ENCODE results near the gene SV2A.
A peak's percentile ranks its signal among the peaks of the same experiment; 100 is the strongest.
"Not testable (repeated sequence)": the region's sequence is repeated elsewhere in the genome, so short reads cannot be mapped to it uniquely, and the experiment has no call there.

Gene SV2A

DNA sequence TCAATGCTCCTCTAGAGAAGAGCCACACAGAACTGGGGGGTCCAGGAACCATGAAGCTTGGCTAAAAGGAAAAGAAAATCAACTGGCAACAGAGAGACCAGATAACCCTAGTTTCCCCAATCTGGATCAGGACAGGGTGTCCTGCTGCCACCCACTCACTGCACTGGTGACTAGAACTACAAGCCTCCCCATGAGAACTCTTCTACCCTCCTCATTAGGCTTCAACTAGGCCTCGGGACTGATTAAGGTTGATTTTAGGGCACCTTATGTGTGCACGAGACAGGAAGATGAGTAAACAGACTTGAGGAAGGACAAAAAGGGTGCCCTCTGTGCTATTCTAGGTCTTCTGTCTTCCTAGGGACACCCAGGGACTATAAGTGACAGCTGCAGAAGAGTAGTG is 12.2 kb upstream of the SV2A start:
- DNase-seq (ENCODE audit: low read depth): no peak

DNA sequence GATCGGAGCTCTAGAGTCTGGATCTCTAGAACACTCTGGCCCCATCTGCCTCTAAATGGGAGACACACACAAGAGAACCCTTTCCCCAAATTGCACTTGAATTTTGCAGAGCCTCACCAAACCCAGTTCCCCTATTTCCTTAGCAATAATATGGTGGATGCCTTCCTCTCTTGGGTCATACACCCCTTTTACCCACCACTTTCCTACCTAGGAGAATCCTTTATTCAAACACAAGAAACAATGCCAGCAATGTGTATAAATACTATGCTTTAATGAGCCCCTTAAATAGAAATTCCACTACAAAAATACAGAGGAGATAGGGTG is 10.7 kb upstream of the SV2A start:
- DNase-seq (ENCODE audit: low read depth): no peak

DNA sequence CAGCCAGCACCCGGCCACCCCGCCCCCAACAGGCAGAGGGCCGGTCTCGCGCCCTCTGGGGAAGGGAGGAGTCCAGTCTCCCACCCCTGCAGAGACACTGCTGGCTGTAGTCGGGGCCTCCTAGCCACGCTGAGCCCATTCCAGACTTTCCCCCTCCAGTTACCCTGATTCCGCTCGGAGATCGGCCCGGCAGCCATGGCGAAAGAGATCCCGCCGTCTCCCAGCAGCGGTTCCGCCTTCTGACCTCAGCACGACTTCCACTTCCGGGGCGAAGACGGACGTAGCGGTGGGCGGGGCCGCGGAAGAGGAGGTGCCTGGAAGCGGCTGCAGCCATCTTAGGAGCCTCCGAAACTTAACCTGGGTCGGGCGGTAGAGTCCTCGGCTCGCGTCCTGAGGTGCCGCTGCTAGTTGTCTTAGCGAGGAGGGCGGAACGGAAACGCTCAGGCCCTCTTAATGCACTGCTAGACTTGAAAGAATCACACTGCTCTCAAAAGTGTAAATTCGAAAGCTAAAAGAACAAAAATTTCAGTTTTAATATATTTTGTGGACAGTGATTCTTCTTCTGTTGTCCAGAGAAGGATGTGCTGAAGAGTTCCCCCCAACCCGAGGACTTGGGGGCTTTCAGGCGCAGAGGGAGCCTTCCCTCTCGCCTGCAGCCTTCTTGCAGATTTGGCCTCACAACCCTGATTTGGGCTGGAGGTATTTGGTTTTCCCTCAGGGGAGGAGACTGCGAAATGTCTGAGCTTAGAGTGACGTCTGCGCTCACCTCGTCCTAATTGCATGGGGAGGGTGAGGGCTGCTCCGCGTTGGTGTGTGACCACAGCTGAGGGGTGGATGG is 10.1 kb upstream of the SV2A start, which contains the start of gene SF3B4:
Gene SF3B4, minus strand, starts transcription at position 241 of the 838 bp plus-strand sequence. Its CDS starts 44 bp downstream, at position 197.
- DNase-seq (ENCODE audit: low read depth): peak; percentile 91

DNA sequence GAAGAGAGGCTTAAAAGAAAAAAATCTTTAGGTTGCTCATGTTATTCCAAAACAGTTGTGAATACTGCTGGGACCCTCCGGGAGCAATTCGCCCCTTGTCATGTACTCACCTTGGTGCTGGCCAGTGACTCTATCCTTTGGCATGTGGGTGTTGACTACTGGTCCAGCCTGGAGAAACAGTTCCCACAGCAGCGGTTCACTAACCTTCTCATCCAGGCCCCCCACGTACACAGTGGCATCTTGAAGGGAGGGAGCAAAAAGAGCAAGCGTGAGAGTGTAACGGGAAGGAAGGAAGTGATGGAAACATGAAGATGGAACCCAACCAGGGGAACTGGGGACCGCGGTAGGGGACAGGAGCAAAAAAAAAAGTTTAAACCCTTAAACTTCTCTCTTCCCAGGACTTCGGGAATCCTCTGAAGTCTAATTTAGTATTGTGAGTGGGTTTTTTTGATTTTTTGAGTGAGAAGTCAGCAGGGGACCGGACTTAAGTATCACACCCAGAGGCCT is 9.5 kb upstream of the SV2A start:
- no peak for DNase-seq (ENCODE audit: low read depth)

DNA sequence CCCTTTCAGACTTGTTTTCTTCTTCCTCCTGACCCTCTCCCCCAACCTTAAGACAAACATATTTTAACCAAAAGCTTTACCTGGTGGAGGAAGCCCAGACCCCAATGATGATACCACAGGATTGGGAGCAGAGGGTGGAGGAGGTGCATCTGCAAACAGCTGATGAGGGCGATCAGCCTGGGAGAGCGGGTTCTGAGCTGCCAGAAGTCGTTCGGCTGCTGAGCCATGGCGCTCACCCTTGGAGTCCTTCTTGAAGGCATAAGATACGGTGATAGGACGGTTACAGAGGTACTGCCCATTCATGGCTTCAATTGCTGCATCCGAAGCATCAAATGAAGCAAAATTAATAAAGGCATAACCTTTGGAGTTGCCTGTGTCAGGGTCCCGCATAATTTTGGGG is 8.7 kb upstream of the SV2A start:
- no peak for DNase-seq (ENCODE audit: low read depth)

DNA sequence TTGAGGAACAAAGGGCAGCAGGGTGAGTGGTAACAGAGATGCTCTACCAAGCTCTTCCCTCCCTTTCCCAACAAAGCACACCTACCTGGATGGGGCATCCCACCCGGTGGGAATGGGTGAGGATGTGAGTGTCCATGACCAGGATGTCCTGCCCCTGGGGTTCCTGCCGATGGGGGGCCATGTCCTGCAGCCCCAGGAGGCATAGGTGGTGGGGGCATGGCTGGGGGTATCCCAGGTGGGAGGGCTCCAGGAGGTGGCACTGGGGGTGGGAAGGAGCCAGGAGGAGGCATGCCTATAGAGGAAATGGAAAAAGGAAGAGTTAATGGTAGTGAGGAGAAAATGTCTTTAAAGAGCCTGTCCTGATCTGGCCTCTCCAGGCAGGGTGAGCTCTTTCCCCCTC is 8.1 kb upstream of the SV2A start:
- no peak for DNase-seq (ENCODE audit: low read depth)

DNA sequence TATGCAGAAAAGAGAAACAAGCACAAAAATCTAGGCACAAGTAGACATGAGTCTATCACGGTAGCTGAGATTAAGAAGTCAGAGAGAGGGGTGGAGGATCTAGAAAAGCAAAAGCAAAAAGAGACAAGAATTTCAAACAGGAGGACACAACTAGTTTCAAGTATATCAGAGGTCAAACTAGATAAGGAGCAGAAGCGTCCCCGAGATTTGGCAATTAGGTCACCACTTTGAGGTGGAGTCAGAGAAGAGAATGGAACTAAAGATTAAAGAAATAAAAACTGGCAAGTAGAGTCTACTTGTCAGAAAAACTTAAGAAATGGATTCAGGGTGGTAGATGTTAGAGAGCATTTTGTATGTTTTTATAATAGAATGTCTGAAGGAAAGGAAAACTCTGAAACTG is 7.7 kb upstream of the SV2A start:
- DNase-seq (ENCODE audit: low read depth): no peak

DNA sequence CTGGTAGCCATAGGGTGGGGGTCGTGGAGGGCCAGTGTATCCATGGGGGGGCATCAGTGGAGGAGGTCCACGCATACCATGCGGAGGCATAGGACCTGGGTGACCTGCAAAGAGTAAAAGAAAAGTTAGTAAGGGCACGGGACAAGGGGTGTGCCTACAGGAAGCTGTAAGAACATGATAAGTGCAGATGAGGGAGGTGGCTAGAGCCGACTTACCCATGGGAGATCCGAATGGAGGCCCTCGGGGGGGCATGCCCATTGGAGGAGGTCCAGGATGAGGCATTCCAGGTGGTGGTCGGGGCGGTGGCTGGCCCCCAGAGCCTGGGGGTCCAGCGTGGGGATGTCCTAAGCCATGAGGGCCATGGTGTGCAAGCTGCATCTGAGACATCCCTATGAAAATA is 6.0 kb upstream of the SV2A start:
- DNase-seq (ENCODE audit: low read depth): no peak

DNA sequence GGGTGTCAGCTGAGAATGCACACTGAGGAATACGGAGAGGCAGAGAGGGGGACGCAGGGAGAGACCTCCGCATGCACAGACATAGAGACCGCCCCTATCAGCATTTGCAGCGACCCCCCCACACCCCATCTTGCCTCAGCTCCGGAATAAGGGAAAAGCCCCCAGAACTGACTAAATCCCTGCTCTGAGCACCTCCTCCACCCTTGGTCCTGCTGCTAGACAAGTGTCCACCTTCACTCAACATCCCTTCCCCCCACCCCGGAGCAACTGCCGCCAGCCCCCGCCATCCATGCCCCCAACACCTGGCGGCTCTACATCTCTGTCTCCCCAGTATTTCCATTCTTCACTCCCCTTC is 769 bp downstream of the SV2A start:
- DNase-seq (ENCODE audit: low read depth): no peak

DNA sequence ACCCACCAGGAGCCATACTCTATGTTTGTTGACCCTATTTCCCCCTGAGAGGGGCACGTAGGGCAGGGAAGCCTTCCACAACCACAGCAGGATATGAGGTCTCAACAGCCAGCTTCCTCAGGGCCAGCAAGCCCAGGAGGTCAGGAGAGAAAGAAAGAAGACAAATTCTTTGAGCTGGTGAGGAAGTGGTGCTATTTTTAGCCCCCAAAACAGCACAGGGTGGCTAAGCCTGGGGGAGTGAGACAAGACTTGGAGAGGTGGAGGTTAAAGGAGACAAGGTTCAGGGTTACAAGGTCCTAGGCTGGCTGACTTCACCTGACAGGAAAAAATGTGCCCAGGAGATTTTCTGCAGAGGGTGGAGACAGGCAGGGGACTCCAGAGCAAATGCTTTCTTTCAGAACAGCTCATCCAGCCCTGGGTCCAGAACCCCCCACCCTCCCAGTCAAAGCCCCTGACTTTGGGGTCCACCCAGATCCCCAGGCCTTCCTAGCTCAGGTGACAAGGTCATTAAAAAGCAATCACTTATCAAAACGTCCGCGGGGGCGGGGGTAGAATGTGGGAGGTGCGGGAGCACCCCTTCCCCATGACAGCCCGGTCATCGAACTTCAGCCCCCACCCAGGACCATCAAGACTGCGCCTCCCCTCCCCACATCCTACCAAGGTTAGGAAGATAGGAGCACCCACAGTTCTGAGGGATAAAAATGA is 1.3 kb downstream of the SV2A start:
- no peak for DNase-seq (ENCODE audit: low read depth)

DNA sequence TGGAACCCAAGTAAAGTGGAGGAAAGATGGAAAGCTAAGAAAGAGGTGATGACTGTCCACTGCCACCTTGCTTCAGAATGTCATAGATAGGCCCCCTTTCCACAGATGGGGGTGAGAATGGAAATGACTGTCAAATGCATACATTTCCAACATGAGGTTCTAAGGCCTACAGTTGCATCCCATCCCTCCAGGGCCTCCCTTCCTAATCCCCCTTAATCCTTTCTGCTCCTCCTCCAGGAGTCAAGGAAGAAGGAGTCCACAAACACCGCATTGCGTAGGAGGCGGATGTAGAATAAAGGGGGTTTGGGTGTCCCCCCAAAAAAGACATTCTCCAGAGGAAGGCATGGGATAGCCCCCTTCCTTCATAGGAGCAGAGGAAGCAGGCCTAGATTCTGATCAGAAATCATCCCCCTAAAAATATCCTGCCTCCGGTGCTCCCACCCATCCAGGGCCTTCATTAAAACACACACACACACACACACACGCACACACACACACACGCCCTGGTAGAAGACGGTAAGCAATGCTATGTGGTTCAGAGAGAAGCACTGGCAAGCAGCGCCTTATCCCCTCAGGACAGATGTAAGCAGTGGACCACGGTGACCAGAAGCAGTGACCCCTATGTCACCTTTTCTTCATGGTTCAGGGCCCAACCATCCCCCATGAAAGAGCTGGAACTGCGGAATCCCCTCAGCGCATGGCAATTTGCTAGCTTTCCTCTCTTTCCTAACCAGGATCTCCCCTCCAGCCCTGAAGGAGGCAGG is 2.0 kb downstream of the SV2A start:
- DNase-seq (ENCODE audit: low read depth): no peak

DNA sequence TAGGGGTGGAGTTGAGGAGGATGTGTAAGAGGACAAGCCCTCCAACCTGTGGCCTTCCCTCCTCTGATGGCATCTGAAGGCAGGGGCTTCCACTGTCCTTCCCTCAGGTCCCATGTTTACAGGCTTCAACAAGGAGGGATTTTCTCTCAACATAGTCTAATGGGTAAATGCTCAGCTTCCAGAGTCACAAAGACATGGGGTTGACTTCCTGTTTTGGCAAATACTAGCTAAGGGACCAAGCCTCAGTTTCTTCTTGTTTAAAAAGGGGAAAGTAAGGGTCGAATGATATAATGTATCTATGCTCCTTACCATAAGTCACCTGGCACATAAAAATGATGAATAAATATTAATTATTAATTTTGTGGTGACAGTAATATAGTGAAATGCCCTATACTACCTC is 3.1 kb downstream of the SV2A start:
- DNase-seq (ENCODE audit: low read depth): no peak

DNA sequence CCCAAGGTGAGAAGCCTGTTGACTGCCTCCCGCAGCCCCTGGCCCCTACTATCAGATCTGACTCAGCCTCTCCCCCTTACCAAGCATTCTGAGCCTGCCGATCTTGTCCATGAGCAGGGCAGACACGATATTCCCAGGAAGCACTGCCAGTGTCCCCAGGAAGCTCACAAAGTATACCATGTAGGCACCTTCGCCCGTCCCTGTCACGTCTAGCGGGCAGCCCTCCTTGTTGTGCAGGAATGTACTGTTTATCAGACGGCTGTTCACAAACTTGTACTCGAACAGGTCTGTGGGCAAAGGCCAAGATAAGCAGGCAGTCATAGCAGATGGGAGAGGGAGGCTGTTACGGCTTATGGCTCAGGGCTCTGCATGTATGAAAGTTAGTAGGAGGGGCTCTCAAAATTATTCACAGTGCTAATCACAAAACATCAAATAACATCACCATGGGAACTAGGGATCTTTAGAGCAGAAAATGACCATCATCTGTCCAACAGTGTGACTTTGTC is 11.0 kb downstream of the SV2A start:
- no peak for DNase-seq (ENCODE audit: low read depth)

DNA sequence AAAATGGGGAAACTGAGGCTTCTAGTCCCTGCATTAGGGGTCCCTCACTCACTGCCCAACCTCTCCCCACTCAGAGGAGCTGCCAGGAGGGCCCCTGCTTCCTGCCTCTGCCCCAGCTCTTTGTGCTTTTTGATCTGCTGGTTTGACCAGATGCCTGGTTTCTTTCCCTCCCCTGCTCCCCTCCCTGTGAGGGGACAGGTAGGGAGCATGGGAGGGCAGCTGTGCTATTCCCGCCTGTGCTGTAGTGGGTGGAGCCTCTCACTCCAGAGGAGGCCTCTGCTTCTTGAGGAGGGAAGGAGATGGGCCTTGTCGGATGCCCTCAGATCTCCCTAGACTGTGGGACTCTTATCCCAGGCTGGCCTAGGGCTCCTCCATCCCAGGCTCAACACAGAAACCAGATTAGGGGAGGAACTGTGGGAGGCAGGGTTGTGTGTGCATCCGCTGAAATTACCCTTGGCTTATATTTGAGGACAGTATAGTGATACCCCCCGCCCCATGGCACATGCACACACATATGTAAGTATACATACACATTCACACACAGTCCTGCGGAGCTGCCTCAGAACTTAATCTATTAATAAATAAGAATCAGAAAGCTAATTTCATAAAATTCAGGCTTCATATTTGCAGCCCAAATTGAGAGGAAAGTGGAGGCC is 13.7 kb downstream of the SV2A start:
- DNase-seq (ENCODE audit: low read depth): no peak

DNA sequence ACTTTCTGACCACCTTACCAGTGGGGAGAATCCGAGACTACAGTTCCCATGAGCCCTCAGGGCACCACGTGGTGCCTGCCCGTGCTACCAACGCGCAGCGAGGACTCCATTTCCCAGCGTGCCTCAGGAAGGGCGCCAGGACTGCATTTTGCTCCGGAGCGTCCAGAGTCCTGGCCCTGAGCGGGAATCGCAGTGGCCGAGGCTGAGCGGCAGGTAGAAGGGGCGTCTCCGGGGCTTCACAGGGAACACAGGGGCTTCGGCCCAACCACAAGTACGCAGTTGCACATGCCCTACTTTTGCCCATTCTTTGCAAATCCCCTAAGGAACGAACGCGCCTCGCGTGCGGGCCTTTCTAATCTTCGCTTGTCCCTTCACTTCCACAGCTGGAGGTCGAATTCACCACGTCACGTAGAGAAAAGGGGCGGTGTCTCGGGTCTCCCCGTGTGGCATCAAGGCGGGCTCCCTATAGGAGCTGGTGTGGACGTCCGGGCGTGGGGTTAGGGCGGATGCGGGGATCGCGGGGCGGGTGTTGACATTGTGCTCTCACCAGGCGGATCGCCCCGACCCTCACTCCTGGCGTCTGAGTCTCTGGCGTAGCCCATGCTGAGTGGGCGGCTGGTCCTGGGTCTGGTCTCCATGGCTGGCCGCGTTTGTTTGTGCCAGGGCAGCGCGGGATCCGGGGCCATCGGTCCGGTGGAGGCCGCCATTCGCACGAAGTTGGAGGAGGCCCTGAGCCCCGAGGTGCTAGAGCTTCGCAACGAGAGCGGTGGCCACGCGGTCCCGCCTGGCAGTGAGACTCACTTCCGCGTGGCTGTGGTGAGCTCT is 18.0 kb downstream of the SV2A start, which contains the start of gene BOLA1:
Gene BOLA1, plus strand, starts transcription at position 109 of the 825 bp plus-strand sequence. Its CDS starts 492 bp downstream, at position 601.
- DNase-seq (ENCODE audit: low read depth): peak; percentile 70

DNA sequence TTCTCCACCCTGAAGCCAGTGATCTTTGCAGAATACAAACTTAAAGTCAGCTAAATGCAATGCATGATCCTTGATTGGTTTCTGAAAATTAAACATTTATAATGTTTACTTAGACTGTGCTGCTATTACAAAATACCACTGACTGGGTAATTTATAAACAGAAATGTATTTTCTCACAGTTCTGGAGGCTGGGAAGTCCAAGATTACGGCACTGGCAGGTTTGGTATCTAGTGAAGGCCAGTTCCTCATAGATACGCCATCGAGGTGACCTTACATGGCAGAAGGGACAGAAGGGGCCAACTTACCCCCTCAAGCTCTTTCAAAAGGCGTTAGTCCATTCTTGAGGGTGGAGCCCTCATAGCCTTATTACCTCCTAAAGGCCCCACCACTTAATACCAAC is 21.1 kb downstream of the SV2A start:
- DNase-seq (ENCODE audit: low read depth): no peak

DNA sequence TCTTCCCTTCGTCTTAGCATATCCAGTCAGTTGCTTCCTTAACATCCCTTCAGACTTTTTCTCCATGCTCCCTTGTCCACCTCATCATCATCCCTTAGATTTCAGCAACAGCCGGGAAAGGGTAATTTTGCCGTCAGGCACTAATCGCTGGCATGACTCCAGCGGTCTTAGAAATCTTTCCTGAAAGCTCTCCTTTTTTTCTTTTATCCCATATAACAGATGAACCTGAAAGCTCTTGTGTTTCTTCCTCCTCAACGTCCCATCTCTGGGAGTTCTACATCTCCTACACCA is 28.7 kb downstream of the SV2A start:
- no peak for DNase-seq (ENCODE audit: low read depth)

DNA sequence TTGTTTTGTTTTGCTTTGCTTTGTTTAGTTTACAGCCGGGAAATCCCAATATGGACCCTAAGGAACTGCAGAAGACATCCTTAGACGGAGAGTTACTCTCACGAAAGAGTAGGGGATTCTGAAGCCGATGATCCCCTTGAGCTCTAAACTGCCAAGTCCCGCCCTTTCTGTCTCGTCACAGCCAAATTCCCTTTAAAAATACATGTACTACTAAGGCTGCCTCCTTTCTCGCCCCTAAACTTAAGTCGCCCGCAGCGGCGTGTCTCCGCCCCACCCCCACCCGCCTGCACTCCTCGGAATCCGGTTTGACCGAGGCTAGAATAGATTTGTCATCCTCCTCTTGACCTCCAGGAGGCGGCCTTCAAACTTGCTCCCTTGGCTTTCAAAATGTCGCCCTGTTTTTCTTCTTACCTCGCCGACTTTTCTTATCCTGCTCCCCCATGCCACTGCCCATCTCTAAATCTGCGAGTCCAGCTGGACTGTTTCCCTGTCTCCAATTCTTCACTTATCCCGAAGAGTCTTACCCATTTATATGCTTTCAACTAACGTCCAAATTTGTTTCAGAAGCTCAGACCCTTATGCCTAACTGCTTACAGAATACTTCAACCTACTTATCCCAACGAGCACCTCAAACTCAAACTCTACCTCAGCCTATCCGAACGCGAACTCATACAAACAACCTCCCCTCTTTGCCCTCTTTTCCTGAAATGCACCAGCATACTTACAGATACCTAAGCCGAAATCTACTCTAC is 29.2 kb downstream of the SV2A start:
- DNase-seq (ENCODE audit: low read depth): peak; percentile 50

DNA sequence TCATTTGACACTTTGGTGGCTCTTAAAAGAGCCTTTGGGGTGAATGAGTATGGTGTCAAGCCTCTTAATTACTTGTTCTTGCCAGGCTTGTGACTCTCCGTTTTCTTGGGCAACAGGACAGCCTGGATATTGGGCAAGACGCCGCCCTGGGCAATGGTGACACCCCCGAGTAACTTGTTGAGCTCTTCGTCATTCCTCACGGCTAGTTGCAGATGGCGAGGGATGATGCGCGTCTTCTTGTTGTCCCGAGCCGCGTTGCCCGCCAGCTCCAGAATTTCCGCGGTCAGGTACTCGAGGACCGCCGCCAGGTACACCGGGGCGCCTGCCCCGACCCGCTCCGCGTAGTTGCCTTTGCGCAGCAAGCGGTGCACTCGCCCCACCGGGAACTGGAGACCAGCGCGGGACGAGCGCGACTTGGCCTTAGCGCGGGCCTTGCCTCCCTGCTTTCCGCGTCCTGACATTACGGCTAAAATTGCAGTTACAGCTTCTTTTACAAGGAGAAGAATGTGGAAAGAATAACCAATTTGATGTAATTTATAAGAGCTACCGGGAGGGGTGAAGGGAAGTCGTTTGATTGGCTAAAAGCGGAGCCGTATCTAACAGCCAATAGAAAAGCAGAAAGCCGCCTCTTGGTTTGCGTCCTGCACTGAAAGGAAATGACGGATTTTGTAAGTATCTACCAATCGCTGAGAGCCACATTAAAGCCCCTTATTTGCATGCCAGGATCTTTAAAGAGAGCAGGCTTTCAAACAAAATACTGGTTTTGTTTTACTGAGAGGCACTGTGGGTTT is 30.0 kb downstream of the SV2A start:
- DNase-seq (ENCODE audit: low read depth): peak; percentile 42

DNA sequence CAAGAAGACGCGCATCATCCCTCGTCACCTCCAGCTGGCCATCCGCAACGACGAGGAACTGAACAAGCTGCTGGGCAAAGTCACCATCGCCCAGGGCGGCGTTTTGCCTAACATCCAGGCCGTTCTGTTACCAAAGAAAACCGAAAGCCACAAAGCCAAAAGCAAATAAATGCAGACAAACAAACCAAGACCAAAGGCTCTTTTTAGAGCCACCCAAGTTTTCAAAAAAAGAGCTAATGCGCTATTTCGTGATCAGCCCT is 30.5 kb downstream of the SV2A start:
- not testable (repeated sequence) for DNase-seq (ENCODE audit: low read depth)

Data from activated T-cell treated with anti-CD3 and anti-CD28 coated beads for 1 hour (primary cell).